Measurements from ENCODE around the gene TACC2. TPM values are rescaled to one million over a fixed set of nuclear protein-coding genes. Genes with fewer than 3 reads are reported as not detected.

The TACC2 gene
- total RNA-seq, 1 experiment from 2014 or later: 15.8 TPM

DNA sequence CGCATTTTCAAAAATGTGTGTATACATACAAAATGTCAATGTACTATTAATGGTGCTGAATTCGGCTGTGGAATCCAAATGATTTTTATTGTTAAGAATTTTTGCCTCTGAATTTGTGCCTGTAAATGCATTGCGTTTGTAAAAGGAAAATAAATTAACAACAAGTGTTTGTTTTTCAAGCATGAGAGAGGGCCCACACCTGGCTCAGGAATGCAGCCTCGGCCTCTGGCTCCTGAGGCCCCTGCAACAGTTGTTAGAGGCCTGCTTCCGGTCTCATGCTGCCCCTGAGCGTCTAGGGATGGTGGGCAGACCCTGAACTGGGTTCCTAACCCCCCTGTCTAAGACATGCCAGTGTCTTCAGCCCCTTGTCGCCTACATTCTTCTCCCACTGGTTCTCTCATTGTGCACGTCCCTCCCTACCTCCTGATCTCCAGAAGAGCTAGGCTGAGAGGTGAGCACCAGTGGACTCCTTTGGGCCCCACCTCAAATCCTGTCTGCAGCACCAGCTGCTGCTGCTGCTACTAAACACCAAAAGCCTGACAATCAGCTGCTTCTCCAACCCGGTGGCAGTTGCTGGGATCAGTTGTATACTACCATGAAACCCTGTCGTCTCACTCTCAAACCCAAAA lies 280.2 kb downstream of the TACC2 start:
- CTCF ChIA-PET: no interaction called here

DNA sequence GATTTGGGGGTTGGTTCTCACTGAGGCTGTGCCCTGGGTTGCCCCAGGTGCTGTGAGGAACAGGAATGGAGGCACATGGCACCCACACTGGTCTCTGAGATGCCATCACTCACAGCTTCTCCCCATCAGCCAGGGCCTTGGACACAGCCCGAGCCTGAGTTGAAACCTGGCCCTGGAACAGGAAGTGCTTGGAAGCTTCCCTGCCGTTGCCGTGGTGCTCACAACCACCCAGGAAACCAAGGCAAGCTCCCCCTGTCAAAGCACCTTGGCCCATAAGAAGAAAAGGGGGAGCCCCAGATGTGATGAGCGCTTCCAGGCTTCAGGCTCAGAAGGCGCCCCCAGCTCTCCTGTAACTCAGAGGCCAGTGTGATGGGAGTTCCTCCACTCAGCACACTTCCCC lies 282.1 kb downstream of the TACC2 start, which contains the start of gene BTBD16:
BTBD16 (plus strand) TSS at position 221 of the 400 bp plus-strand sequence. CDS start 3,786 bp downstream, outside the sequence.
- DNase-seq: no peak
- no peaks in the 10 kb centered on the region for H3K36me3 ChIP-seq (ENCODE audit: low read depth)
- H2AFZ ChIP-seq: no peak within 1 kb of the TSS
- H3K9me3 ChIP-seq (ENCODE audit: insufficient read depth, low read depth): no peaks in the 10 kb centered on the region
- ChIA-PET CTCF (no interaction called here), POLR2A (ENCODE audit: unreplicated experiment) (no interaction called here)
- H3K4me3 ChIP-seq: no peak within 1 kb of the TSS
- intact Hi-C loops (cut with micrococcal nuclease; ENCODE audit: unreplicated experiment): no loop called here
- H3F3A ChIP-seq (ENCODE audit: insufficient read depth, low read depth): no peaks in the 10 kb centered on the region
- no peaks in the 10 kb centered on the region for H3K27me3 ChIP-seq (ENCODE audit: insufficient read depth, low read depth)
- TF ChIP-seq EZH2 (IDR thresholded peaks at IDR 0.05; ENCODE audit: low read depth): no peak
- TF ChIP-seq, protein P1, sequence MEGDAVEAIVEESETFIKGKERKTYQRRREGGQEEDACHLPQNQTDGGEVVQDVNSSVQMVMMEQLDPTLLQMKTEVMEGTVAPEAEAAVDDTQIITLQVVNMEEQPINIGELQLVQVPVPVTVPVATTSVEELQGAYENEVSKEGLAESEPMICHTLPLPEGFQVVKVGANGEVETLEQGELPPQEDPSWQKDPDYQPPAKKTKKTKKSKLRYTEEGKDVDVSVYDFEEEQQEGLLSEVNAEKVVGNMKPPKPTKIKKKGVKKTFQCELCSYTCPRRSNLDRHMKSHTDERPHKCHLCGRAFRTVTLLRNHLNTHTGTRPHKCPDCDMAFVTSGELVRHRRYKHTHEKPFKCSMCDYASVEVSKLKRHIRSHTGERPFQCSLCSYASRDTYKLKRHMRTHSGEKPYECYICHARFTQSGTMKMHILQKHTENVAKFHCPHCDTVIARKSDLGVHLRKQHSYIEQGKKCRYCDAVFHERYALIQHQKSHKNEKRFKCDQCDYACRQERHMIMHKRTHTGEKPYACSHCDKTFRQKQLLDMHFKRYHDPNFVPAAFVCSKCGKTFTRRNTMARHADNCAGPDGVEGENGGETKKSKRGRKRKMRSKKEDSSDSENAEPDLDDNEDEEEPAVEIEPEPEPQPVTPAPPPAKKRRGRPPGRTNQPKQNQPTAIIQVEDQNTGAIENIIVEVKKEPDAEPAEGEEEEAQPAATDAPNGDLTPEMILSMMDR (conservative IDR thresholded peaks at IDR 0.05): no peak
- H3K27ac ChIP-seq: no peak within 1 kb of the TSS
- H3K4me2 ChIP-seq: no peak within 1 kb of the TSS
- no peaks in the 10 kb centered on the region for H3K79me2 ChIP-seq (ENCODE audit: low read depth)
- H4K20me1 ChIP-seq (ENCODE audit: insufficient read depth): no peaks in the 10 kb centered on the region
- BruUV-seq (replicated peaks): no TSS peak
- H3K4me1 ChIP-seq (replicated peaks; ENCODE audit: insufficient read depth): 0 out of 2 replicates have a peak, but pooled peaks cover 5% of the 10 kb centered on the region
- H3K9me2 ChIP-seq (ENCODE audit: insufficient read depth): no peaks in the 10 kb centered on the region

More for the DNA sequence above, 280.2 kb downstream of the TACC2 start:
- no peaks in the 10 kb centered on the region for H3K9me3 ChIP-seq (ENCODE audit: insufficient read depth, low read depth)
- H4K20me1 ChIP-seq (ENCODE audit: insufficient read depth): no peaks in the 10 kb centered on the region
- H3K9me2 ChIP-seq (ENCODE audit: insufficient read depth): no peaks in the 10 kb centered on the region
- no TSS peak for BruUV-seq (replicated peaks)
- H3K4me2 ChIP-seq: no peak overlapping the region
- intact Hi-C loops (cut with micrococcal nuclease; ENCODE audit: unreplicated experiment): loop anchor here (10.0 kb wide), 1 partner anchor 124 kb away; no protein-coding TSS in a partner anchor
- no peaks in the 10 kb centered on the region for H3K36me3 ChIP-seq (ENCODE audit: low read depth)
- DNase-seq: no peak
- H3K27ac ChIP-seq: no peak overlapping the region
- no peaks in the 10 kb centered on the region for H3K79me2 ChIP-seq (ENCODE audit: low read depth)
- POLR2A ChIA-PET (ENCODE audit: unreplicated experiment): no interaction called here
- H3K4me1 ChIP-seq (replicated peaks; ENCODE audit: insufficient read depth): peaks cover 18% of the 10 kb centered on the region
- peaks cover 9% of the 10 kb centered on the region; the same call in 1 of the 2 replicates for H3F3A ChIP-seq (ENCODE audit: insufficient read depth, low read depth)
- H3K4me3 ChIP-seq: no peak overlapping the region
- TF ChIP-seq, protein P1 (conservative IDR thresholded peaks at IDR 0.05): no peak
- TF ChIP-seq EZH2 (IDR thresholded peaks at IDR 0.05; ENCODE audit: low read depth): no peak
- no peaks in the 10 kb centered on the region for H3K27me3 ChIP-seq (ENCODE audit: insufficient read depth, low read depth)
- H2AFZ ChIP-seq: no peak overlapping the region

DNA sequence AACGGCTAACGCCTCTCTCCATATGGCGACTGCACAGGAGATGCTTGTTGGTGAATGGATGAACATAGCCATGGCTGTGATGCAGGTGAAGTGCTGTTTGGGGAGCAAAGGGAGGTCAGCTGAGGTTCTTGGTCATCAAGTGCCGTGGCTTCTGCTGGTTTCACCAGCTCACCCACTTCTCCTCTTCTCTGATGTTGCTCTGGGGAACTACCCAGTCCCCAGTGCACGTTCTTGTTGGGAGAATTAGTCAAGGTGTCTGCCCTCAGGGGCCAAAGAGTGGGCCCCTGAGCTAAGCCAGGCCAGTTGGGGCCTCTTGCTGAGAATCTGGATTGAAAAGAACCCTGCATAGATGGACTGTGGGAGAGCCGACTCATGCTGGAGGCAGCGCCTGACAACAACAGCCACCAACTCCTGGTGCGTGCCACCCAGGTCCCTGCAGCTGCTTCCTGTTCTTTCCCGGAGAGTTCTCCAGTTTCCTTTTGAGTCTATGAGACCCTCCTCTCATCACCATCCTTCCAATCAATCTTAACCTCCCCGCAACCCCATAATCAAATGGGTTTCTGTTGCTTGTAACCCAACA lies 285.1 kb downstream of the TACC2 start:
- Histone ChIP-seq H3K9me2 (ENCODE audit: insufficient read depth) (no peaks in the 10 kb centered on the region), H3K9me3 (ENCODE audit: insufficient read depth, low read depth) (no peaks in the 10 kb centered on the region), H3K79me2 (ENCODE audit: low read depth) (no peaks in the 10 kb centered on the region), H3K4me2 (no peak overlapping the region), H3K4me3 (no peak overlapping the region), H3K4me1 (replicated peaks; ENCODE audit: insufficient read depth) (no peaks in the 10 kb centered on the region), H3K36me3 (ENCODE audit: low read depth) (no peaks in the 10 kb centered on the region), H2AFZ (no peak overlapping the region), H3K27me3 (ENCODE audit: insufficient read depth, low read depth) (no peaks in the 10 kb centered on the region), H3F3A (ENCODE audit: insufficient read depth, low read depth) (no peaks in the 10 kb centered on the region), H4K20me1 (ENCODE audit: insufficient read depth) (no peaks in the 10 kb centered on the region), H3K27ac (no peak overlapping the region)
- ChIA-PET POLR2A (ENCODE audit: unreplicated experiment) (no interaction called here), CTCF (no interaction called here)
- no TSS peak for BruUV-seq (replicated peaks)
- TF ChIP-seq, protein P1 (conservative IDR thresholded peaks at IDR 0.05): no peak
- TF ChIP-seq EZH2 (IDR thresholded peaks at IDR 0.05; ENCODE audit: low read depth): no peak
- intact Hi-C loops (cut with micrococcal nuclease; ENCODE audit: unreplicated experiment): no loop called here
- DNase-seq: no peak
